HG03159 (cell line): Measurements from ENCODE around the gene CAMK1D.
"Not testable (repeated sequence)": the region's sequence is repeated elsewhere in the genome, so short reads cannot be mapped to it uniquely, and the experiment has no call there.

Experiments
- ATAC-seq: cut with Tn5 transposase; IDR thresholded peaks from one replicate; pipeline ENCODE4 v1.9.1; 2021; ENCODE audit warnings: mild to moderate bottlenecking, moderate library complexity; ENCODE audit not compliant: unreplicated experiment

Gene CAMK1D

DNA sequence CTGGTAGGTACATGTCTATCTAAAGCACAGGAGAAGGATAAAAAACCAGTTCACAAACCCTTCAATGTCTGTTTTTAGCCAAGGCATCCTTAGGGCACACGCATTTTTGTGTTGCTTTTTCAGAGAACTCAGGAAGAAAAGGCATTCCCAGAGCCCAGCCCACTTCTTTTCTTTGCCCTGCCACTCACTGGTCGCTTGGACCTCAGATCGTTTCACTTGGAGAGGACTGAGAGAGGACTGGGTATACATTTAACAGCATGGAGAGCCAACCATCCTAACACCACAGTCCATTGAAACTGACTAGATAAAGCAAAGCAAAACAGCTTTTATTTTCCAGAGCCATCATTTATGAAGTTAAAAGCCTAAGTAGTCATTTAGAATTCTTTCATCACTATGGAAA lies 194.2 kb downstream of the CAMK1D start:
- ATAC-seq = no peak

DNA sequence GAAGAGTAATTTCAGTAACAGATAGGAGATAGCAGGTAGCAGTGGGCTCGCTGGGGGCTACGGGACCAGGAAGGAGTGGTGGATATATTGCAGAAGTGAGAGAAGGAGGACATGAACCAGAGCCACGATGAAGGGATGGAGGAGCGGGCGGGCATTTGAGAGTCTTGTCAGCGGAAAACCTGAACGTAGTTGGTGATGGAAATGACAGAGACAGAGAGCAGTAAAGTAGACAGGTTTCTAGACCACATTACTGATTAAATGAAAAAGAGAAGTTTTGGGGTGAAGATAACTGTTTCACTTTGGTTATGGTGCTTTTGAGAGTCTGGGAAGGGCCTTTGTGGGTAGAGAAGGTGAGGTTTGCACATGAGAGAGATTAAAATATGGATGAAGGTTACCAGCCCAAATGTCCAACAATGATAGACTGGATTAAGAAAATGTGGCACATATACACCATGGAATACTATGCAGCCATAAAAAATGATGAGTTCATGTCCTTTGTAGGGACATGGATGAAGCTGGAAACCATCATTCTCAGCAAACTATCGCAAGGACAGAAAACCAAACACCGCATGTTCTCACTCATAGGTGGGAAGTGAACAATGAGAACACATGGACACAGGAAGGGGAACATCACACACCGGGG lies 196.9 kb downstream of the CAMK1D start:
- not testable (repeated sequence) for ATAC-seq

DNA sequence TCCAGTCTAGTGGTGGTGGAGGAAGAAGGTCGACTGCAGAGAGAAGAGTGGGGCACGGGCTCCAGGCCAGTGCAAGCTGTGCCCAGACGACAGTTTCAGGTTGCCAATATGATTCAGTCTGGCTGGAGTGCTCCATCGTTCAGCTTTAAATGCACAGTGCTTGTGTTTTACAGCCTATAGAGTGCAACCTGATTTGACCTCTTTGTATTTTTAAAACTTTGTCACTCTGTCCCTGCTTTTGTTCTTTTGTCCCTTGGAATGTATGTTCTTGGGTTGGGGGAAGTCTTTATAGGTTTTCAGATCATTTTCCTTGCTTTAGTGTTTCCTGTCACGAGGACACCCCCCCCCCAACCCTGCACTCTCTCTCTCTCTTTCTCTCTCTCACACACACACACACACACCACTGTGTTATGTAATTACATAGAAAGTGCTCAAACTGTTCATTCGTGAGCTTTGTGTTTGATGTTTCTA lies 198.0 kb downstream of the CAMK1D start:
- no peak for ATAC-seq

GRCh38 chr10:12549297-12549696 lies 199.9 kb downstream of the CAMK1D start:
- no peak for ATAC-seq

DNA sequence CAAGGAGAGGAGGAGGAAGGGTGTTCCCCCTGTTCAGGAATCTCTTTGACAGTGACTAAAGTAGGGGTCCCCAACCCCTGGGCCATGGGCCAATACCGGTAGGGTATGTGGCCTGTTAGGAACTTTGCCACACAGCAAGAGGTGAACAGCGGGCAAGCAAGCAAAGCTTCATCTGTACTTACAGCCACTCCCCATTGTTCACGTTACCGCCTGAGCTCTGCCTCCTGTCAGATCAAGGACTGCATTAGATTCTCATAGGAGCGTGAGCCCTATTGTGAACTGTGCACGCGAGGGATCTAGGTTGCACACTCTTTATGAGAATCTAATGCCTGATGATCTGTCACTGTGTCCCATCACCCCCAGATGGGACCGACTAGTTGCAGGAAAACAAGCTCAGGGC lies 201.6 kb downstream of the CAMK1D start:
- ATAC-seq = no peak

DNA sequence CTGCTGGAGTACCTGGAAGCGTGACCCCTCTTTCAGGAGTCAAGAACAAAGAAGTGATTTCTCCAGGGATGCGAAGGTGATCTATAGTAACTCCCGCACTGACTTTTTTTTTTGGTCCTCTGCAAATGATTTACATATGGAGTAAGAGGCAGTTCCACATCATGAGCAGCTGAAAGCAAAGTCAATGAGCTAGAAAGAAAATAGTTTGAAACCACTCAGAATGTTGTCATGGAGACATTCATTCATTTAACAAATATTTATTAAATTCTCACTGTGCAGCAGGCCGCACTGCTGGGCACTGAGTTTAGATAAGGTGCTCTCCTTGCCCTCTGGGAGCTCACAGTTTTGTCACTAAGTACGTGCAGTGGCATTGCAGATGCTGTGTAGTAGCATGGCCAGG lies 206.7 kb downstream of the CAMK1D start:
- ATAC-seq = no peak

DNA sequence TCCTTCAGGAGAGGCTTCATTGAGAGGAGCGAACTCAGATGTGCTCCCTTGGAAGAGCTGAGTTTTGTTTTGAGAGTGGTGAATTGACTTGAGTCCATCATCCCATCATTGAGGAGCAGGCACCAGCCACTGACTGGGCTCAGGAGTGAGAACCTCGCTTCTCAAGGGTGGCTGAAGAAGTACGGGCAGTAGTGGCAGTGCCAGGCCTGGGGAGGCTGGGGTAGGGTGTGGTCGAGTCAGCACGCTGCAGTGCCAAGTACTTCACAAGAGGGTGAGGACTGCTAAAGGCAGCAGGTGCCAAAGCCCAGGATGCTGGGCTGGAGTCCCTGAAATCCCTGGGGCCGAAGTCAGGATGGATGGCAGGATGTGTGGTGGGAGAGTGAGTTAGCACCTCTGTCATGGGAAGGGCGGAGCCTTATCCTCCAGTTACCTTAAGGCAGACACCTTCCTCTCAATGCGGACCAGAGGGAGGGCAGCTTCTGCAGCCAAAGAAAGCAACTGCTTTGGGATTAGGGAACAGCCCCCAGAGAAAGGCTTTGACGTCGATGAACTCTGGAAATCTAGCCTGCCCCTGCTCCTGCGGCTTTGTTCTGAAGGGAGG lies 210.3 kb downstream of the CAMK1D start:
- no peak for ATAC-seq

DNA sequence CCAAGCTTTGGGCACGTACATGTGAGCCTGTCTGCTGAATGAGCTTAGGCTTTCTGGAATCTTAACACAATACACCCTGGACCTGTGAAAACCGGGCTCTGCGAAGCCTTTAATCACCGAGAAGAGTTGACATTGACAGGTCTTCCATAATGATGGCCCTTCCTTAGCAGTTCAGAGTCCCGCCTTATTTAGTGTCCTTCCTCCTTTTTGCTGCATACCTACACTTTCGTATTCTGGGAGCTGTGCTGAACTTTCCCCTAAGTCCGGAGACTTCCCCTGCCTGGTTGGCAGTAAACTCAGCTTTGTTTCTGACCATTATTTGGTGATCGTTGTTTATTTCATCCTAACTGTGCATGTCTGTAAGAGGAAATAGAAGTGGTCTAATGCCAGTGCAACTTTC lies 212.0 kb downstream of the CAMK1D start:
- no peak for ATAC-seq

- ATAC-seq = no peak
These were observed 212.4 kb downstream of the CAMK1D start for GRCh38 chr10:12561720-12562119.

- no peak for ATAC-seq
These were observed 214.1 kb downstream of the CAMK1D start for GRCh38 chr10:12563489-12563888.

DNA sequence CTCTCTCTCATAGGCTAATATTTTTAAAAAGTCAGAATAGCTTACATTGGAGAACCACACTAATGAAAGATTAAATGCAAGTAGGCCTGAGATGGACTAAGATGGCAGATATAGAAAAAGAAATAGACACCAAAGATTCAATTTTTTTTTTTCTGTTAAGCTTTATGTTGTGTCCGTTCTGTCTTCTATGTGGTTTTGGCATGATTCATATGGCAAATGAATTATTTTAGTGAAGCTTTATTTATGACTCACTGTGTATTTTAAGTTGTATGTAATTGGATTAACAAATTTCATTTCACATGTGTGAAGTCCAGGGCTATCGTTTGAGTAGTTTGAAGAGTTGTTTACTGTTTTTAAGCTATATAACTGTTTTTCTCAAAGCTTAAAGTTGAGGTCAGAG lies 214.8 kb downstream of the CAMK1D start:
- ATAC-seq = no peak

- ATAC-seq = no peak
These were observed 217.1 kb downstream of the CAMK1D start for GRCh38 chr10:12566161-12567115.

- ATAC-seq = no peak
These were observed 219.2 kb downstream of the CAMK1D start for GRCh38 chr10:12568391-12569009.

DNA sequence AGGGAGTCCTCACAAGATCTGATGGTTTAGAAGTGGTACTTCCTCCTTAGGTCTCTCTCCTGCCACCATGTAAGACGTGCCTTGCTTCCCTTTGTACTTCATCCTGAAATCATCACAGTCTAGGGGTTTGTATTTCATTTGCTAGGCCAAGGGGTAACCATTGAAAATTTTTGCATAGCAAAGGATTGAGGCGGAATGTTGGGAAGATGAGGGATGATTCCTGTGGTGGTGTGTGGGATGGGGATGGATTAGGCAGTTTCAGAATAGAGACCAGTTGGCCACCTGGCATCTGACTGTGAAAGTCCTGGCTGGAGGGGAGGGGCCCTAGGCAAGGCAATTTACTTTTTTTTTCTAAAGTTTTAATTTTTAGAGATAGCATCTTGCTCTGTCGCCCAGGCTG lies 222.9 kb downstream of the CAMK1D start:
- no peak for ATAC-seq

DNA sequence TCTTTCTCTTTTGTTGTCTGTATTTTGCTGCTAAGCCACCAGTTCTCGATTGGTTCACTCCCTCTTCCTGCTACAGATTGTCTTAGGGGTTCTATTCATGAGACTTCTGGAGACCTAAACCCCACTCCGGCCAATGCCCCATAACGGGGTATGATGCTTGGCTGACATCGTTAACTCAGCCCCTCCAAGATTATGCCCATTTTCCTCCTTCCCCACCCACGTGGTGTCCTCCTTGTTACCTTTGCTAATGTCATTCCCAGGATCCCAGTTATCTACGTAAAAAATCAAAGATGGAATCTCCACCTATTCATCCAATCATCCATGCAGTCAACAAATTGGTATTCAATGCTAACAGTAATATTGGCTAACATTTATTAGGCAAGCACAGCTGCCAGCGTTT lies 228.3 kb downstream of the CAMK1D start:
- no peak for ATAC-seq

DNA sequence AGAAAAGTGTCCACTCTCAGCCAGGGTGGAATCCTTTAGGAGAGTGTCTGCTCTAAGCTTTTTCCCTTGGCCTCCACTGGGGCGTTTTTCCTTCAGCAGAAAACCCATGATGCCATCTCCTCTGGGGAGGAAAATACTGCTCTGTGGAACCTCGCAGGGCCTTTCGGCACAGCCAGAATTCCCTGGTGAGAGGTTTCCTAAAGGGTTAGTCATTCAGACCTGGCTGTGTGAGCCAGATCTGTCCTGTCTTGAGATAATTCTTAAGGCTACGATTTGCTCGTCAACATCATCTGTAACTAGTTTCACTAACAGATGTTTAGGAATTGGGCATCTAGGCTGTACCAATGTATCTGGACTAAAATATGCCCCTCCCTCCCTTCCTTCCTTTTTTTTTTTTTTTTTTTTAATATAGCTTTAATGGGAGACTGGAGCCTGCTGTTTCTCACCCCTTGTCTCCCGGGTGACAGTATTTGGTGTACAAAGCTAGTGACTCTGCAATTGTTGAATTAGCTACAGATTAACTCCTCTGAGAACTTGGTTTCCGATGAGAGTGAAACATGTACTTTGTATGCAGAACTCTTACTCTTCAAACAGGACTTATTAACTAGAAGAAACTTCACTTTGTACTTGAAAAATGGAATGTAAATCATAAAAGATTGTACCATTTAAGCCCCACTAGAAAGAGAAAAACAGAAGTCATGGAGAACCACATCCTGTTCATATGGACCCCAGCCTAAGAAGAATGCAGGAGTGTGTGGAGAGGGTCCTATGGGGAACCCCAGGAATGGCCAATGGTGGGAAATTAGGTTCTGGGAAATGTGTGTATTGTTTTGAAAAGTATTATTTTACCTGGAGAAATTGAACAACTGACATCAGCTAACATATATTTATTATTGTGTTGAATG lies 230.9 kb downstream of the CAMK1D start:
- peak; percentile 91 for ATAC-seq

DNA sequence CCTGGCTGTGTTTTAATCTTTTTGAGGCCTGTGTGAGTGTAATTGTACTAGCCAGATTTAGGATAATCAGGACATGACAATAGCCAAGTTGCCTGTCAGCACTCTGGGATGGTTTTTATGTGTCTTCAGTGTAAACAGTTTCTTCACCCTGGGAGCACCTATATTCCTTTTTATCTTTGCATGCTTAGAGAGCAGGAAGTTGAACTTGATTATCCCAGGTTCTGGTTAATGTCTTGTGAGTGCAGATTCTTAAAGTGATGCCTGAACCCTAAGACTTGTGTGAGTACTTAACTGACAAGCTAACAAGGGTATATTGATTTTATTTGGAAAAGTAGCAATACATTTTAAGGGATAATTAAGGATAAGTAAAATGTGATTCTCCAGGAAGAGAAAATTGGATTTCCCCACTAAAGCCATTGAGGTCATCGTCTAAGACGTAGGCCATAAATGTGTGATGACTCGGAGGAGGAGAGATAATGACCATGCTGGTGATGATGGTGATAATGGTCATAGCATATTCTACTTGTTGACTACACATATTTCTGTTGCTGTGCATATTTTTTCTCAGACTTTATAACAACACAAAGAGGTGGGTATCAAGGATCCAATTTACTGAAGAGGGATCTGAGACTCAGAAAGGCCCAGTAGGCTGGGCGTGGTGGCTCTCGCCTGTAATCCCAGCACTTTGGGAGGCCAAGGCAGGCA lies 234.7 kb downstream of the CAMK1D start:
- ATAC-seq = no peak

DNA sequence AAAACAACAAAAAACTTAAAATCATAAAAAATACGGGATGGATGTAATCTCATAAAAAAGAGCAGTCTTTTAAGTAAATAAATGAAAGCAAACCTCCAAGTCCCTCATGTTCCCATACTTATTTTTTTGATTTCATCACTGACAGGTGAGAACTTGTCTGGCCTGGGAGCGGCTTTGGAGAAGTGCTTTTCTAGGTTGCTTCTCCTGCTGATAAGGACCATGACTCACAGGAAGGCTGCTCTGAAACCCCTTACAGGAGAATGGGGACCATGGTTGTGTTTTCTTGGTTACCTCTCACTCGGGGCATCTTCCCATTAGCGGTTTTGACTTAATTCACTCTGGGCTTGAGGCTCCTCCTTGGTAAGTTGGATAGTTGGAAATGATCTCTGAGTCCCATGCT lies 237.4 kb downstream of the CAMK1D start:
- ATAC-seq = no peak

GRCh38 chr10:12587451-12587888 lies 238.1 kb downstream of the CAMK1D start:
- no peak for ATAC-seq
